Stimulated activated CD4-positive, alpha-beta T cell treated with anti-CD3 and anti-CD28 coated beads, Interleukin-15, amount 100 ng/mL, for 24 hours (primary cell): ENCODE results near the gene PRDM16.

Source experiments
- DNase-seq: peaks from one replicate; pipeline ENCODE4 v3.0.0-alpha.2; 2020

Gene PRDM16

GRCh38 chr1:3426956-3427535 is 358.0 kb downstream of the PRDM16 start:
- no peak for DNase-seq

GRCh38 chr1:3427711-3428704 is 359.0 kb downstream of the PRDM16 start:
- DNase-seq = no peak

DNA sequence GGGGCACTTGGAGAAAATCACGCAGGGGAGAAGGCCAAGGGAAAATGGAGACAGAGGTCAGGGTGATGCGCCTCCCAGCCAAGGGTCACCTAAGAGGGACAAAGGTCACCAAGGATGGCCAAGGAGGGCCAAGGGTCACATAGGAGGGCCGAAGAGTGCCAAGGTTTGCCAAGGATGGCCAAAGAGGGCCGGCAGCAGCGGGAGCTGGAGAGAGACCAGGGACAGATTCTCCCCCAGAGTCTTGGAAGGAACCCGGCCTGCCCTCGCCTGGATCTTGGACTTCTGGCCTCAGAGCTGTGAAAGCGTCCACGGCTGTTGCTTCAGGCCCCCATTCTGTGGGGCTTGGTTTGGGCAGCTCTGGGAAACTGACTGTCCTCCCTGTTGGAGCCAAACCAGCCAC is 359.9 kb downstream of the PRDM16 start:
- DNase-seq = no peak

DNA sequence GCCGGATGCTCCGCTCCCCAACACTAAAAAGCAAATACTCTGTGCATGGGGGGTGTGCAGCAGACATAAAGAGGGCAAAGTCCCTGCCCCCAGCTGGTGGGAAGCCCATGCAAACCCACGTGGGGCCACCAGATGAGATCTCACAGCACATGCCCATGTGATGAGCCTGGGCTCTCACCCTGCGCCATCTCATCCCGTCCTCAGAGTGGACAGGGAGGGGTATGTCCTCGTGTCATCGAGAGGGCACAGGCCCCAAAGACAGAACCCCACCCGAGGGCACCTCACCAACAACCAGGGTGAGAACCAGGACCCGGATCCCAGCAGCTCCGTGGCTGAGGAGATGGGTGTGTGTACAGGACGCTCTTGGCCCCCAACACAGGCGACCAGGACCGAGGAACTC is 360.3 kb downstream of the PRDM16 start:
- no peak for DNase-seq

DNA sequence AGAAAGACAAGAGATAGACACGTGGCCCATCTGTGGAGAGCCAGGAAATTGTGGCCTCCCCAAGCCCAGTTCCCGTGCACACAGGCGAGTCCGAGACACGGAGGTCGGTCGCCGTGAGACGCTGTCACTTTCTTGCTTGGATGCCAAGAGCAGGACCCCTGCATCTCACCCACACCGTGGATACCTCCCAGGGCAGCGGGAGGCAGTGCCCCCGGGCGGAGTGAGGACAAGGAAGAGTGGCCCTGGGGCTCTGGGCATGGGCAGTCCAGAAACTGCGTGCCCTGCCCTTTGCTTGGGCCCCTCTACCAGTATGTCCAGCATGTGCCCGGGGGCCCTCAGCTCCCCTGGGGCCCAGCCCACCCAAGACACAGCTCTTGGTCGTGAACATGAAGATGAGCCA is 360.8 kb downstream of the PRDM16 start:
- no peak for DNase-seq

DNA sequence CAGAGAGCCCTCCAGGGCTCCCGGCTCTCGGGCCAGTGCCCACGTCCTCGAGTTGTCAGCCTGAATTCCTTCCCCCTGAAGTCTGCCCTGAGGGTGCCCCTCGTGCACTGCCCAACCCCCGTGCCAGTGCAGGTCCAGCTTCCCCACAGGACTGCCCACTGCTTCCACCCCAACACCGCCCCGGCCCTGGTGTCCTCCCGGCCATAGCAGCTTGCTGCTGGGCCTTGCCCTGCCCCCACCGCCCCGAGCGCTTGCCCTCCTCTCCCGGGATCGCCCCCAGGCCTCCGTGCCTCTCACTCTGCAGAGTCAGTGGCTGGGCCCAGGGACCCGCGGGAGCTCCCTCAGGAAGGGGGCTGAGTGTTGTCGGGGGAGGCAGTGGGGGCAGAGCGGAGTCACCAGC is 361.4 kb downstream of the PRDM16 start:
- DNase-seq = no peak

GRCh38 chr1:3430820-3431219 is 361.8 kb downstream of the PRDM16 start:
- no peak for DNase-seq

DNA sequence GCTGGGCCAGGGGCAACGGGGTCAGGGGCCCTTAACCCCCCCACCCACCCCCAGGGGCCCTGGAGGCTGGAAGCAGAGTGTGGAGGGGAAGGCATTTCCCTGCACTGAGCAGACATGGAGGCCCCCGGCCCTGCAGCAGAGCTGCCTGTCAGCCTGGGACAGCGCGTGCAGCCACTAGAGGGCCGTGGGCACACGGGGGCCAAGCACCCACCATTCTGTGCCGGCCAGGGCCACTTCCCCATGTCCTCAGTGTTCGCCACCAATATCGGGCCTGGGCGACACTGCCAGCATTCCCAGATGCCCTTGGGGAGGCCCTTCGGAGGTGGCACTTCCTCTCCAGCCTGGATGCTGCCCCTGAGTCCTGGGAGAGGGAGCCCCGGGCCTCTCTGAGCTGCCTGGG is 362.3 kb downstream of the PRDM16 start:
- no peak for DNase-seq

GRCh38 chr1:3431686-3432085 is 362.7 kb downstream of the PRDM16 start:
- no peak for DNase-seq

DNA sequence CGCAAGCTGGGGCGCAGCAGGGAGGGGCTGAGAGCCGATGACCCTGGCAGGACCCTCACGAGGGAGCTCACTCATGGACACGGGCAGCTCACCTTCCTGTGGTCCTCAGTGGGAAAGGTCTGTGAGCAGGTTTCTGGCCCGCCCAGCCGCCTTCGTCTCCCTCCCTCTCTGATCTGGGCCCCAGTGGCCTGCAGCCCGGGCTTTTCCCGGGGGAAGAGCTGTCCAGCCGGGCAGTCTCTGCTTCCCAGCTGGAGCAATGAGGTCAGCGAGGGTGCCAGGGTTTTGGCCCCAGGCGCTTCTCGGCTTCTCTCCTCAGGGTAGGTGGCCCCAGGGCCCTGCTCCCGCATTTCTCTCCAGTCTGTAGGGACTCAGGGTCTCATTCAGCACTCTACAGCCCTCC is 363.3 kb downstream of the PRDM16 start:
- DNase-seq = no peak

DNA sequence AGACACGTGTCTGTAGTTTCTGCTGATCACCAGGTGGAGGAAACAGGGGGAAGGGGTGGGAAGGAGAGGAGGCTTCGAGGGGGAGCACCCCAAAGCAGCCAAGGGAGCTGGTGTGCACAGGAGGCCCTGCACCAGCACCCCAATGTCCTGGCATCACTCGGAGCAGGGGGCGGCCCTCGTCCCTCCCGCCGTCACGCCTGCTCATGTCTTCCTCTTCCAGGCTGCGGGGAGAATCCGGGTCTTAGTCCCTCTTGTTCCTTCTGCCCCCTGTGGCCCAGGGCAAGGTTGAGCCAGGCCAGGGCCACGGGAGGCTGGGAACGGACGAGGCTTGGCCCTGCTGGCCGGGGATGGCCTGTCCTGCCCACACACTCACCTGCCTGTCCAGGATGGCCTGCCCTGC is 364.1 kb downstream of the PRDM16 start:
- DNase-seq = no peak

- DNase-seq = no peak
Observed at GRCh38 chr1:3433596-3434320, 364.8 kb downstream of the PRDM16 start.

GRCh38 chr1:3434406-3435110 is 365.6 kb downstream of the PRDM16 start:
- DNase-seq = no peak

- DNase-seq = no peak
Observed at GRCh38 chr1:3435666-3436065, 366.7 kb downstream of the PRDM16 start.

DNA sequence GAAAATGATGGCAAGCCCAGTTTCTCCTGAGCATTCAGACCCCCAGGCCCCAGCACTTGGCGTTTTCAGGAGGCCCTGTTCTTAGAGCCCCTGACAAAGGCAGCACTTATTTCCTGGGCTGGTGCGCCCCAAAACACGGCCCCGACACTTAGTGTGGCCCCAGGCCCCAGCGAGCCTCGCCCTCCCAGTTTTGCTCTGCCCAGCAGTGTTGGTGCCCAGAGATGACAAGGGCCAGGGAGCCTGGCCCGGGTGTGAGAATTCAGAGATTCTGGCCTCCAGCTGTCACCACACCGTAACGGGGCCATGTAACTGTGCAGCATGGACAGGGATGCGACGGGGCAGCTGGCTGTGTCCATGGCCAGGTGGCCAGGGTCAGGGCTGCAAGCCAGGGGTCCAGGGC is 367.4 kb downstream of the PRDM16 start:
- DNase-seq = no peak

- no peak for DNase-seq
Observed at GRCh38 chr1:3436901-3437300, 367.9 kb downstream of the PRDM16 start.

DNA sequence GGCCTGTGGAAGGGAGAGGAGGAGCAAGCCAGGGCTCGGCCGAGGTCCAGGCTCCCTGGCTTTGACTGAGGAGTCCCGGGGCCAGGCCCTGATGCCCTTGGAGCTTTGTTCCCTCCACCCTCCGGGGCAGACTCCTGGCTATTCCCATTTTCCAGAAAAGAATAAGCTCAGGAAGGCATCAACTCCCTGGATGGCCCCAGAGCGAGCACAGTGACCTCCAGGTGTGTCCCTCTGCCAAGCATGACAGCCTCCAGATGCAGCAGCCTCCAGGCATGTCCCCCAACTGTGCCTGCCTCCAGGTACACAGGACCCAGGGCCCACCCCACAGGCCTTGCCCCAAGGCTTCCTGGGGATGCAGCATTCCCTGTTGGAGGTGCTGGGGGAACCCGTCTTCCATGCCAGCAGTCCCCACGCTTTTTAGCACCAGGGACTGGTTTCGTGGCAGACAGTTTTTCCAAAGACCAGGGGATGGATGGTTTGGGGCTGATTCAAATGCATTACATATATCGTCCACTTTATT is 369.7 kb downstream of the PRDM16 start:
- no peak for DNase-seq

DNA sequence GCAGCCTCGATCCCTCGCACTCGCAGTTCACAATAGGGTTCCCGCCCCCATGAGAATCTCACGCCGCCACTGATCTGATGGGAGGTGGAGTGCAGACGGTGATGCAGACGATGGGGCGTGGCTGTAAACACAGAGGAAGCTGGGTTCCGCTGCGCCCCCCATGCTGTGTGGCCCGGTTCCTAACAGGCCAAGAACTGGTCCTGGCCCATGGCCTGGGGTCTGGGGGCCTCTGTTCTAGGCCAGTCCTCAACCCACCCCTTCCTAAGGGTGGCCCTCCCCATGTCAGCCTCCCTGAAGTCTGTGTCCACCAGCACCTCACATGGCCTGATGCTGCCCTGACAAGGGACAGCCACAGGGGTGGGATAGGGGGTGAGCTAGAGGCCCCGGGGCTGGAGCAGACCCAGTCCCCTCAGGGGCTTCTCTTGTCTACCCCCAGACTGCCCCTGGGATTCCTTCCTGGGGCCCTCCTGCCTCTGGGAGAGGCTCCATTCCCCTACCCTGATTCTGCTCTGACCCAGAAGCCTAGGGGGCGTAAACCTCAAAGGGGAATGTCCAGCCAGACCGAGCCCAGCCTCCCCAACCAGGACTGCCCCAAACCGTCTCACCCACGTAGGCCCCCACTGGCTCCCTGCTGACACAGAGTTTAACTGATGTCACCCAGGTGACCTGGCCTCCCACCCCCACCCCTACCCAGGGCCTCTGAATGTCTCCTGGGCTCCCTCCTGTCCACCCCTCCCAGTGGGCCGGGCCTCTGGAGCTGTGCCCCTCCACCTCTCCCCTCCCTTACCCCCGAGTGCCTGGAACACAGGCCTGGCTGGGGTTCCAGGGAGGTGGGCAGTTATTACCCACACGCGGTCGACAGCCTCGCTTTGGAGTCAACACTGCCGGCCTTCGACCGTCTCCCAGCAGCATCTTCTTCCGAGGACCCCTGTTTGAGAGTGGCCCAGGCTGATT is 370.6 kb downstream of the PRDM16 start:
- DNase-seq = no peak

DNA sequence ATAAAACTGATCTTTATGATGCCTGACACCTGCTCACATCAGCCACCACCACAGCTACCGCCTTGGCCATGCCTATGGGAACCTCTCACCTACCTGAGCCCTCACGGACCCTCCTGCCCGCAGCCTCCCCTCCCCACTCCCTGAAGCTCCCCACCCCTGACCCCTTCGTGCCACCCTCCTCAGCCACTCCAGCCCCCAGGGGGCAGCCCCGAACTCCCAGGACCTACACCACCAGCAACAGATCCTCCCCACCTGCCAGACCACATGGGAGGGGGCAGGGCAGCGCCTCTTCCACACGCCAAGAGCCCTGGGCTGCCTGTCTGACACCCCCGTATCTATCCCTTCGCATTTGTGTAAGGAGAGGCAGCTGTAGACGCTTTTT is 371.3 kb downstream of the PRDM16 start:
- DNase-seq = no peak

GRCh38 chr1:3440711-3441409 is 371.9 kb downstream of the PRDM16 start:
- DNase-seq = no peak

DNA sequence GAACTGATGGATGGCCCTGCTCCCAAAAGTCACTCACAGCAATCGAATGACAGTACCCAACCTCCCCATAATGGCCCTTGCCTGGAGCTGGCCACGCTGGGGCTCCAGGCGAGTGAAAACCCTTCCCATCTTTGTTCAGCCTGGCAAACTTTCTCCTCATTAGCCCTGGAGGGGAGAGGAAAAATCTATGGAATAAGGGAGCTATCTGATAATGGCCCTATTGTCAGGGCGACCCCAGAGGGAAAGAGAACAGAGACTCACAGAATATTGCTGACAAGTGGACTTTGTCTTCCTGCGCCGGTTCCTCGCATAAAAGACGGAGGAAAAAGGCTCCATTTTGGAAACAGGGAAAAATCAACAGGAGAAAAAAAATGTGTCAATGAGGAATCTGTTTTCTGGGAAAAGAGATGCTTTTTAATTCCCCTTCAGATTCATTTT is 372.4 kb downstream of the PRDM16 start:
- DNase-seq = no peak
